Left lobe of liver (tissue), 2 donors: ENCODE data around the gene FTO. TPM values are rescaled to one million over a fixed set of nuclear protein-coding genes. Genes with fewer than 3 reads are reported as not detected.
"Not testable (repeated sequence)": the region's sequence is repeated elsewhere in the genome, so short reads cannot be mapped to it uniquely, and the experiment has no call there.

Source experiments
- ATAC-seq: fragments of 200-7000 bp; cut with Tn5 transposase; one replicate; pipeline ENCODE4 v1.9.1; 2020; ENCODE audit warnings: mild to moderate bottlenecking, moderate library complexity
- DNase-seq: peaks from one replicate; pipeline ENCODE4 v3.0.0-alpha.2; 2020; ENCODE audit warnings: low spot score
- total RNA-seq: library from RNA; stranded (reverse); gene quantifications from one replicate; pipeline ENCODE4 v1.2.1, GENCODE V29; 2021
- donor health status: DM: no; HTN: no; CAD: no; lungs with moderate emphysema.
- donor health status: DM: no; HTN: yes; CAD: no.

Gene FTO
- total RNA-seq: 29.9 TPM

DNA sequence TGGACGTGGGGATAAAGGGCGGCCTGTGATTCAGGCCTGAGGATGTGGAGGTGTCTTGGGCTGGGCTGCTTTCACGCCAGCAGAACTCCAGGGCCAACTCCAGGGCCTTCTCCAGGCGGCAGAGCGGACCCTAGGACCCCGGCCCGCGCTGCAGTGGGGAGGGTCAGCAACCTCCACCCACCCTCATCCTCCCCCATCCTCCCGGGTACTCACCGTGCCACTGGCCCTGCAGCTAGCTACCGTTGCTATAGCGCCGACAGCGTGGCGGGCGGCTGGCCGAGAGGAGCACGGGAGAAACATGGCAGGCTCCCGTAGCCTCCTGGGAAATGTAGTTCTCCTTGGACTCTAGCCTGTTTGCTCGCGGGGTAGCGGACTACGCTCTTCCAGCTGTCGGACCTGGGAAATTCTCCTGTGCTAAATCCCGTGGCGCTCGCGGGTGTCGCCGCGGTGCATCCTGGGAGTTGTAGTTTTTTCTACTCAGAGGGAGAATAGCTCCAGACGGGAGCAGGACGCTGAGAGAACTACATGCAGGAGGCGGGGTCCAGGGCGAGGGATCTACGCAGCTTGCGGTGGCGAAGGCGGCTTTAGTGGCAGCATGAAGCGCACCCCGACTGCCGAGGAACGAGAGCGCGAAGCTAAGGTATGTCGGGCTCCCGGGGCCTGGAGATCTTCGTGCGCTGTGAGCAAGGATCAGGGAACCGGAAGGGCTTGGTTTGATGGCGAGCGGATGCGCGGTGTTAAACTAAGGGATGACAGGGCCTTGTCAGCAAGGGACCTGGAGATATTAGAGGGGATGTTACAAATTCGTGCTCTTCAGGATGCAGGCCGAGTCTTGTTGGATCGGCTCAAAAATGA is at the start of gene FTO, which contains the start of gene RPGRIP1L:
FTO (plus strand) TSS at position 567 of the 855 bp plus-strand sequence.
RPGRIP1L (minus strand) TSS at position 270 of the 855 bp plus-strand sequence. CDS start 3,136 bp downstream, outside the sequence.
- DNase-seq: peak; percentile 100
- ATAC-seq: peak; percentile 98

DNA sequence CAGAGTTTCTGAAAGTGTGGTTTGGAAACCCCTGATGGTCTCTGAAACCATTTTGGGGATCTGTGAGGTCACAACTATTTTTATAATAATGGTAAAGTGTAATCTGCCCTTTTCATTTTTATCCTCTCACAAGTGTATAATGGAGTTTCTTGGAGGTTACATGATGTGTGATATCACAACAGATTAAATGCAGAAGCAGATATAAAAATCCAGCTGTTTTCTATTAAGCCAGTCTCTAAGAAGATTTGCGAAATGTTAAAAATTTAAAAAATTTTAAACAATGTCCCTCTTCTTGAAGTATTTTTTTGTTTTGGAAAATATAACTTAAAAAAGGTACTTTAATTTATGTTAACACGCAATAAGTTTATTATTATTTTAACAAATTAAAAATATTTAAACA is 49.0 kb upstream of the FTO start:
- ATAC-seq (no peak), DNase-seq (no peak)

DNA sequence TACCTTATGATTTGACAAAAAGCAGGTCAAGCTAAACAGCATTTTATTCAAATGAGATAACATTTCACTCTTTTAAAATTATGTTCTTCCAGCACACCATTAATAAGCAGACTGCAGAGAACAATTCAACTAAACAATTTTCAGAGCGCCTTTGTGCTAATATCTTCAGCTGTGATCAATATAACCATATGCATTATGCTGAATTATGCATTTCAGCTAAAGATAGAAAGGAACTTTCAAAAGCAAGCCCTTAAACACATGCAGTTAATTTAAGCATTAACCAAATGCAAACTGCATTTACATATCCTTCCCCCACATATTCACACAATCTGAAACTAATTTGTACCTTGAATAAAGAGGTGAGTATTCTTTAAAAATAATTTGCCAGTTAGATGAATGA is 41.9 kb upstream of the FTO start:
- no peak for ATAC-seq
- no peak for DNase-seq

DNA sequence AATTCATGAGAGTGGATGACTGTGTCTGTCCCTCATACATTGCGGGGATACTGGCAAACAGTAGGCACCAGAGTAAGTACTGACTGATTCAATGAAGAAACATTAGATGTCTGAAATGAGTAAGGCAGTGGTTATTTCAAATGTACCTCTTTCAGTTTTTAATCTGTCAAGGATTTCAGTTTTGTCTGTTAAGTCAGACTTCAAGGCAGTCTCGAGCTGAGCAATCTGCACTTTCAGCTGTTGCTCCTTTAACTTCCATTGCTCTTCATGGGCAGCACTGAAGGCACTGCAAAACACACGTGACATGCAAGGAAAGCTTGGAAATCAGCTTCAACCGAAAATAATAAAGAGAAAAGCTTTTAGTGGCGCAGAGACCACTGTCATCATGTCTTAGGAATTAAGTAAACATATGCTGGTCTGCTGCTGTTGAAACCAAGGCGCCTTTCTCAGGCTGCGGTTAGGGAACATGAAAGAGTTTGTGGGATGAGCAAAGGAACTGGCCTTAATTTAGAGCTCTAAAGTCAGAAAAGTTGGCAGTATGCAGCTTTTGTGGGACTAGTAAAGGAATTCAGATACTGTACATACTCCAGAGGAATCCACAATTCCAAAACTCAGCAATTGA is 39.1 kb upstream of the FTO start:
- DNase-seq (no peak), ATAC-seq (no peak)

DNA sequence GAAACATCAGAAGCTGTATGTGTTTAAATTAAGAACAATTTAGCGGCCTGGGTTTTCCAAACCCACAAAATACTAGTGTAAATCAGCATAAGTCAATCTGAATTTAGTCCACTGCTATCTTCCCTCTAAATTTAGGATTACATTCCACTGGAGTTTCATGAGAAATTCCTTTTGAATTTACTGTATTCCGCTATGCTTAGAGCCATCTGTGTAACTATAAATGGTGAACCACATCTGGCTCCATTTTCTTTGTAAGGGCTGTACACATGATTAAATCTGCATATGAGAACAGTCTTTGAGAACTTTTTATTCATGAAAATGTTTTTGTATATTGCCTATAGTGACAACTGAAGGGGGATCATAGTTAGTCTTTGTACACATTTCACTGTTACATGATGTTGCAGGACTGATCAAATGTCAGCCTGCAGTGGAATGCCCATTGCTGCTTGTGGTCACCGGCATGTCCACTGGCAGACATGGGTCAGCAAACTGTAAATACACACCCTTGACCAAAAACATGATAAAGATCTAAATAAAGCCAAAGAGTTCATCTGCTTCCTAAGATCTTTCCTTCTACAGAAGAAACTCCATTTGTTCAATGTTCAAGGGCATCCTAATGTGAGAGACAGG is 37.1 kb upstream of the FTO start:
- ATAC-seq (no peak), DNase-seq (no peak)

DNA sequence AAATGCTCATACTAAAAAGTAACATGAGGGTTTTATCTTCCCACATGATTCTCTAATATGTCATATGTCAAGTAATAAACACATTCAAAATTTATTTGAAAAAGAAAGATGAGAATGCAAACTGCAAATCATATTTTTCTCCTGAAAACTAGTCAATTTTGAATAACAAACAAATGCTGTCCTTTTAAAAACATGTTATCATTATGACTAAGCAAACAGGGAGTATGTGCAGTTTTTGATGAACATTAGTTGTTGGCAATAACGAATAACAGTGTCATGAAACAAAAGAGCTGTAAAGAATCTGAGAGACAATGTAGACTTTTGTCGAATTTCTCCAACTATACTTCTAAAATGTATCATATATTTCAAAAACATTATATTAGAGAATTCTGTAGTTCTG is 35.1 kb upstream of the FTO start:
- no peak for ATAC-seq
- no peak for DNase-seq

DNA sequence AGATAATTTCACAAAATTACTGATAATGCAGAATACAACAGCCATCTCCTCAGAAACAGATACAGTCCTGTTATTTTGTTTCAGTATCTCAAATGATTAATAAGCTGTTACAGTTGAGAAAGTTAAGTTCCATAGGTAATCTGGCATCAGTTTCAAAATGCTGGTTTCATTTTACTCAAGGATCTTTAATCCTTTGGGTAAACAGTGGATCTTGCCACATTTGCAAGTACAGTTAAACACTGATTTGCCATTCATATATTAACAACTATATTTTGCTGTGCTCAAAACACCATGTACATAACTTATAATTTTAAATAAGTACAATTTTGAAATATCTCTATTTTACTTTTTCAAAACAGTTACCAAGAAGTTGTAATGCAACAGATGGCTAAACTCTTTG is 31.5 kb upstream of the FTO start:
- DNase-seq (no peak), ATAC-seq (no peak)

DNA sequence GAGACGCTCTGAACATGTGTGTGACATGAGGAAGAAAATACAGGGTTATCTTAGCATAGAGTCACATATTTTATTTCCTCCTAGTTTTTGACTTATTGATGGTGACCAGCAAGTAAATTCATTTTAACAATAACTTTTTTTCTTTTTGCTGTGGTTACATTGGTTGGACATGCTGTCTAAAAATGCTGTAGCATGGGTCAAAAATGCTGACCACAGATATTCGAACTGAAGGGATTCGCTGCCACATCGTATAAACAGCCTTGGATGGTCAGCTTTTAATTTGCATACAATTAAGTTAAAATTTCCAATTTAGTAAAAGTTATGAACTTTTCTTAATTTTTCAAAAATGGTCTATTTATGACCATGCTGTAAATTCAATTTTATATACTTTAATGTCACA is 30.8 kb upstream of the FTO start:
- DNase-seq (no peak), ATAC-seq (no peak)

DNA sequence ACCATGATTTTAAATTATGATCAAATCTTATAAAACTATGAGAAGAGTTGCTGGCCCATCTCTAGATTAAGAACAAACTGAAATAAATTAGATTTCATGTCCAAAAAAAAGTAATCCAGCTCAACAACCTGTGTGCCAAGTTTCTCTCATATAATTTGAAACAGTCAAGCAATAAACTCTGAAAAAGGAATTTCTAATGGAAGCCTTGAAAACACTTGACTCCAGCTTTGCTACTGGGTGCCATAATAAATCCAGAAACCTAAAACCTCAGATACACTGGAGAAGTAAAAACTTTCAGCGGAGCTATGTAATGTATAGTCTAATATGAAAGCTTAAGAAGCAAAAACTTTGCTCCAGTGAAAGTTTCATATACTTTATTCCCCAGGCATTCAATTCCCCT is 25.8 kb upstream of the FTO start:
- DNase-seq: no peak
- ATAC-seq: no peak

DNA sequence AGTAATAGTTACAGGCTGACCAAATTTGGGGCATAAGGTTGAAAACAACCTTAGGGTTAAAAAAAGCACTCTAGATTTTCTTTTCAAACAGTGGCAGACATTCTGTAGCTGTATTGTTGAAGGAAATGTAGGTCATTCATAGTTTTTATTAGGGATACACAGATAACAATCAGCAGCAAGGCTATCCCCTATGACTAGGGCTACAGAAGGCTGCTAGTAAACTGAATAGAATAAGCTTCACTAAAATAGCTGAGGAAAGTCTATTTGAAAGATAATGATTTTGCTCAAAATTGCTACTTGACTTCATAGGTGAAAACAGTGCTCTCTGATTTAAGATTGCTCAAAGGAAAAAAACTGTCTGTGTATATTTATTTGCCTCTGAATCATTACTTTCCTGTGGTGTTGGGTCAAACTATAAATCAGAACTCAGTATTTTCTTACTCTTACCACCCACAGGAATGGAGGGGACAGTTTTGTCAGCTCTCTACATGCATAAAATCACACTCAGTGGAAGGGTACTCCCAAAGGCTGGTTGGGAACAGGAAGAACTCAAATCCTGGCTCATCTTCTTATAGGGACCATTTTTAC is 25.1 kb upstream of the FTO start:
- ATAC-seq: no peak
- DNase-seq: no peak

DNA sequence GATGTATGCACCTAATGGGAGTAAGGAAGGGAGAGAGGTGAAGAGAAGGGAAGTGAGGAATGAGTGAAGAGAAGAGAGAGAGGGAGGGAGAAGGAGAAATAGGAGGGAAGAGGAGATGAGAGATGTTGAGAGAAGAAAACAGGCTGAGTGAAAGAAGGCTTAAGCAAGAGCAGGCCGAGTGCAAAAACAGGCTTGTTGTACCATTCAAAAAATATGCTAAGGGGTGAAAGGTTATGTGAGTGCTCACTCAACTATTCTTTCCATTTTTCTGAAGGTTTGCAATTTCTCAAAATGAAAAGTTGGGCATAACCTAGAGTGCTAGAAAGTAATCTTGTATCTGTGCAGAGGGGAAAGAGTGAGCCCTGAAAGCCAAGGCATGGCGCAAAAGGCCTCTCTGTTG is 23.2 kb upstream of the FTO start:
- no peak for DNase-seq
- ATAC-seq: no peak

DNA sequence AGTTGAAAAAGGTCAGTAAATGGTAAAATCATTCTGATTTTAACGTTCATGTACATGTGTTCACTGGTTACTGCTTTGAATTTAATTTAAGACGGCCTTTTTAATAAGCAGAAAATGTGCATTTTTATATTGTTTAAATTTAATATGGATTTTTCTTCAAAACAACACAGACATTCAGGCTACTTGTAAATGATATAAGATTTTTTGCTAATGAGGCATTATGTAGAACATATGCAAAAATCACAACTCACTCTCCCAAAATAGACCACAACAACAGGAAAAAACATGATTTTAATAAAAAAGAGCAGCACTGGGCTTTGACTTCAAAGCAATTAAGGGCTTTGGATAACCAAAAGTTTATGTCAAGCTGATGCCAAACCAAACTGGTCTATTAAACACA is 22.6 kb upstream of the FTO start:
- no peak for DNase-seq
- no peak for ATAC-seq

DNA sequence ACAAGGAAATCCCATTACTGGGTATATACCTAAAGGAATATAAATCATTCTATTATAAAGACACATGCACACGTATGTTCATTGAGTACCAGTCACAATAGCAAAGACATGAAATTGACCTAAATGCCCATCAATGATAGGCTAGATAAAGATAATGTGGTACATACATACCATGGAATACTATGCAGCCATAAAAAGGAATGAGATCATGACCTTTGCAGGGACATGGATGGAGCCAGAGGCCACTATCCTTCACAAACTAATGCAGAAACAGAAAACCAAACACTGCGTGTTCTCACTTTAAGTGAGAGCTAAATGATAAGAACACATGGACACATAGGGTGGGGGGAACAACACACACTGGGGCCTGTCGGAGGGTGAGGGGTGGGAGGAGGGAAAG is 18.6 kb upstream of the FTO start:
- DNase-seq, ATAC-seq: not testable (repeated sequence)

DNA sequence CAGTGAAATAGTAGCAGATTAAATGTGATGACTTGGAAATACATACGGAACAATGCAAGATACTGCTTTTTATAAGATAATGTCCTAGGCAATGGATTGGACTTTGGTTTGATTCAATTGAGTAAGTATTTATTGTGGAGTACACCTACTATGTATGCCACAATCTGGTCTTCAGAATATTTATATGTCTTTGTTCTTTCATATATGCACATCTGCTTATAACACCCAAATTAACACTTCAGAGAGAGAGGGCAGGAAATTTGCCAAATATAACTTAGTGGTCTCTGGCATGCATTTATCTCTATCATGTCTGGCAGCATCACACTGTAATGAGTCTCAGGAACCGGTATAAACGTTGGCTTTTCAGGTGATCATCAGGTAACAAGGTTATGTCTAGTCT is 17.2 kb upstream of the FTO start:
- no peak for DNase-seq
- no peak for ATAC-seq

DNA sequence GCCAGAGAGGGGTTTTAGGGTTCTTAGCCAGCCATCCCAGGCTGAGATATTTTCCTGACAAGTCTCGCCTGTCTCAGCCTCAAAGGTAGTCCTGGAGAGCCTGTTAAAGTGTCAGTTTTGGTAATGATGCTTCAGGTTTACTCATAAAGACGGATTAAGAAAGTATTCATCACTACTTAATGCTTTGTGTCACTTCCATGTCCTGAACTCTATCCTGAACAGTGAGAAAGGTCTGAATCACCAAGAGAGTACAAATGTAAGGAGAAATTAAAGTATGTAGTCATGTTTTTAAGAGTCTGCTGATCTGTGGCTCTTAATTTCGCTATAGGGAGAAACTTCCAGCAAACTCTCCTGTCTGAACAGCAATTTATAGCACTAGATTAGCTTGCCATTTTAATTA is 14.3 kb upstream of the FTO start:
- ATAC-seq (no peak), DNase-seq (no peak)

DNA sequence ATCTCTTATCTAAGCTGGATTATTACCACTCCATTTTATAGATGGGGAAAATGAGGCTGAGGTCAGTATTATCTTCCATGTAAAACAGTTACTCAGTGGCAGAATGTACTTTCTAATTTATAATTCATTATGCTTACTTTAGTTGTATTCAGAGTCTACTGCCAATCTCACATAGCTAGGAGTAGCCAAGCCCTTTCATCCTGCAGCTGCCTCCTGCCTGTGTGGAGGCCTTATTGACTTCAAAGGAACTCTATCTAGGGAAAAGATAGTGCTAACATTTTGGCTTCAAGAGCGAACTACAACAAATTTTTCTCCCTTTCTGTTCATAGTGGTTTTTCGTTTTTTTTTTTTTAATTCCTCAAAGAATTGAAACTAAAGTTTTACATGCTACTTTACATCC is 13.2 kb upstream of the FTO start:
- ATAC-seq: no peak

DNA sequence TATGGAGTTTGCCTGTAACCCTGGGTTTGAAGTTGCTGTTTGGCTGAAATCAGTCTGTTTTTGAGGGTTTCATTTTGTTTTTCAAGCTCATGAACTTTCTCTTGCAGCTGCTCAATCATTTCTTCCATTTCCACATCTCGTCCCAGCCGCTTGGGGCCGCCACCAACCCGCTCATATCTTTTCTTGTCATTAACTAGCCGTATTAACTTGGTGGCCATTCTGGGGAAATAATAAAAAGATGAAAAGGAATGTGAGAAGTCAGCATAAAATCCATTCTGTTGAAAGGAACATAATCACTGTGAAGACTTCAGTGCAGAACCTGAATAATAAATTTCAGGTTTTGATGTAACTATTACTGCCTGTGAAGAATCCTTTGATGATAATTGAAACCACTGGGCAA is 11.8 kb upstream of the FTO start:
- DNase-seq (no peak), ATAC-seq (no peak)

More for the DNA sequence above, 13.2 kb upstream of the FTO start:
- no peak for DNase-seq

DNA sequence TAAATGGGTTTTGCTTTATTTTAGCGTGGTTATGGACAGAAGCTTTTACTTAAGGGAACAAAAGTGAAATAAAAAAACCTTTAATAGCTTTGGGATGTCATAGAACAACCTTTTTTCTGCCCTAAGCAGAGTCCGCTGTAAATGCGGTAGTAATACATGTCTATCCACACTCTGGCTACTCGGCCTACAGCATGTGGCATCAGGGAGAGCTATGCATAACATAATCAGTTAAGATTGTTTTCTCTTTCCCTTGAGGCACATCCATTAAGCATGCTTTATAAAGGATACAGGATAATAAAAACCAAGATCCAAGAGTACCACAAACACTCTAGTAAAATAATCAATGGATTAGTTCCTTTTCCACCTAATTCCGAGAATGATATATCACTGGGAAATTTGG is 10.6 kb upstream of the FTO start:
- ATAC-seq (no peak), DNase-seq (no peak)

DNA sequence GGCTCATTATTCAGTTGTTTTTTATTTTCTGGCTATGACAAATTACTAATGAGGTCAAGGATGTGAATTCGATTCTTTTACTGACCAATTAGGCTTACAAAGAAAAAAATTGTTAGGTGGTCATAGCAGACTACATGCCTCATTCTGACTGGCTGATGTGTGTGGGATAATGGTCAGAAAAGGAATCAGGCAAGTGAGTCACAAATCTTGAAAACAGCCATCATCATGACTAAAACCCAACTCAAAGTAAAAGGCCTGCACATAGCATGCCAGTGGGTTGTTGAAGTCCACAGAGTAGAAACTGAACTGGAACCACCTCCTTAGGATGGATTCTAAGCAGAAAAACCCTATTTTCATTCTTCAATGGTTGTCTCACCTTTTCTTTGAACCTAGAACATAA is 8.9 kb upstream of the FTO start:
- DNase-seq: no peak
- ATAC-seq: no peak

DNA sequence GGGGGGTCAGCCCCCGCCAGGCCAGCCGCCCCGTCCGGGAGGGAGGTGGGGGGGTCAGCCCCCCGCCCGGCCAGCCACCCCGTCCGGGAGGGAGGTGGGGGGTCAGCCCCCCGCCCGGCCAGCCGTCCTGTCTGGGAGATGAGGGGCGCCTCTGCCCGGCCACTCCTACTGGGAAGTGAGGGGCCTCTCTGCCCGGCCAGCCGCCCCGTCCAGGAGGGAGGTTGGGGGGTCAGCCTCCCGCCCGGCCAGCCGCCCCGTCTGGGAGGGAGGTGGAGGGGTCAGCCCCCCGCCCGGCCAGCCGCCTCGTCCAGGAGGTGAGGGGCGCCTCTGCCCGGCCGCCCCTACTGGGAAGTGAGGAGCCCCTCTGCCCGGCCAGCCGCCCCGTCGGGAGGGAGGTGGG is 5.7 kb upstream of the FTO start:
- not testable (repeated sequence) for ATAC-seq

DNA sequence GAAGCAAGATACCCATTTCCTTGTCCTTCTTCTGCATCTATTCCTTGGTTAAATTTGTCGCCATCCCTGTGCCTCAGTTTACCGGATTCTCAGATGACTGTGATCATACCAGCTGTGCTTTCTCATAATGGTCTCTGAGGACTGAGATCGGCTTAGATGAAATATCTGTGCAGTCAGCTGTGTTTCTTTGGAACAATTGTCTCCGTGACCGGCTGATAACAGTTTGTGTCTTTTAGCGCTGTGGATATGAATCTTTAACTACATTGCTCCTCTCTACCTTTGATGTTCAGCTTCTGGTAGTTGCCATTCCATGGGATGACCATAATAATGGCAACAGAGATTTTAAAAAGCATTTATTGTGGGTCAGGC is 473 bp downstream of the FTO start:
- DNase-seq: no peak
- no peak for ATAC-seq

More for the DNA sequence above, 5.7 kb upstream of the FTO start:
- not testable (repeated sequence) for DNase-seq

DNA sequence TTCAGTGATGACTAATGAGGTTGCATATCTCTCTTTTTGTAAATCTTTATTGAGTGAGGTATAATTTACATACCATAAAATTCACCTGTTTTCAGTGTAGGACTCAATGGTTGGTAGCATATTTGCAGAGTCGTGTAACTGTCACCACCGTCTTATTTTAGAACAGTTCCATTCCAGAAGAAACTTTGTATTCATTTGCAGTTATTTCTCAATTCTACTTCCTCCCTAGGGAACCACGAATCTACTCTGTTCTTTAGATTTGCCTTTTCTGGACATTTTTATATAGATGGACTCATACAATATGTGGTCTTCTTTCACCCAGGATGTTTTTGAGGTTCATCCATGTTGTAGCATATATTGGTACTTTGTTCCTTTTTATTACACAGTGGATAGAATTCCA is 3.7 kb downstream of the FTO start:
- no peak for DNase-seq
- ATAC-seq: no peak
